T-cell (primary cell): ENCODE data around the gene PLPPR3. TPM values are rescaled to one million over a fixed set of nuclear protein-coding genes. Genes with fewer than 3 reads are reported as not detected.
"Not testable (repeated sequence)": the region's sequence is repeated elsewhere in the genome, so short reads cannot be mapped to it uniquely, and the experiment has no call there.

Experiments
- ATAC-seq, 4 experiments: fragments of 200-7000 bp in 3 of 4; fragments of 150-1000 bp in 1 of 4; cut with Tn5 transposase; replicated peaks in 1 of 4; 1 replicate in 3 of 4; 2 replicates in 1 of 4; pipeline ENCODE4 v1.10.0; 2021; ENCODE audit warnings: moderate library complexity in 3 of 4, mild to moderate bottlenecking in 2 of 4, moderate number of reproducible peaks in 1 of 4
- CTCF ChIA-PET, 2 donors: fragments of 300-600 bp; sonication (Branson Sonifier 250); formaldehyde crosslinking; loops; one replicate each; lab custom pipeline; 2022; ENCODE audit warnings: antibody characterized with exemption in 2 of 2; lab: Charles Lee
- POLR2A ChIA-PET, 2 donors: fragments of 300-600 bp; sonication (Branson Sonifier 250); formaldehyde crosslinking; loops; one replicate each; lab custom pipeline; 2022; ENCODE audit warnings: antibody characterized with exemption in 2 of 2; lab: Charles Lee
- DNase-seq, 35 experiments: peaks; one replicate each; pipeline versions ENCODE4 v3.0.0 to v3.0.0-alpha.2; 2013 to 2023
- H3K27ac ChIP-seq: one replicate; pipeline ENCODE4 v1.5.1; 2013; ENCODE audit warnings: low read length
- H3K27me3 ChIP-seq, 2 experiments: replicated peaks in 1 of 2; 1 replicate in 1 of 2; 2 replicates in 1 of 2; pipeline versions ENCODE4 v1.6.1 to v1.7.0; 2013; ENCODE audit warnings: low read length in 1 of 2, mixed read lengths in 1 of 2; ENCODE audit not compliant: control insufficient read depth in 2 of 2, insufficient read depth in 2 of 2; ENCODE audit errors: extremely low read depth in 1 of 2
- H3K36me3 ChIP-seq, 2 donors: 1 replicate in 1 of 2; 2 replicates in 1 of 2; pipeline versions ENCODE4 v1.6.1 to v1.7.0; 2013; ENCODE audit warnings: low read length in 1 of 2; ENCODE audit not compliant: control insufficient read depth in 2 of 2, insufficient read depth in 1 of 2; ENCODE audit errors: extremely low read depth in 1 of 2
- H3K4me1 ChIP-seq, 2 experiments: 1 replicate in 1 of 2; 2 replicates in 1 of 2; pipeline versions ENCODE4 v1.6.1 to v1.7.0; 2013; ENCODE audit warnings: low read length in 2 of 2, mixed read lengths in 1 of 2; ENCODE audit not compliant: insufficient read depth in 2 of 2, control insufficient read depth in 1 of 2; ENCODE audit errors: extremely low read depth in 1 of 2
- H3K4me3 ChIP-seq, 2 donors: 1 replicate in 1 of 2; 2 replicates in 1 of 2; pipeline versions ENCODE4 v1.5.1 to v1.7.0; 2013; ENCODE audit warnings: mild to moderate bottlenecking in 2 of 2, low read length in 1 of 2, moderate library complexity in 1 of 2; ENCODE audit not compliant: control insufficient read depth in 1 of 2; ENCODE audit errors: extremely low read depth in 1 of 2
- H3K9me3 ChIP-seq: 2 replicates; pipeline ENCODE4 v1.7.0; 2013
- H3K27ac Mint-ChIP-seq, 2 donors: one replicate each; pipeline ENCODE4 v1.8.0; 2020 to 2021; ENCODE audit warnings: mild to moderate bottlenecking in 2 of 2, mixed read lengths in 2 of 2
- H3K27me3 Mint-ChIP-seq, 2 donors: one replicate each; pipeline ENCODE4 v1.8.0; 2021 to 2022; ENCODE audit warnings: mixed read lengths in 2 of 2
- H3K36me3 Mint-ChIP-seq: one replicate; pipeline ENCODE4 v1.8.0; 2021; ENCODE audit warnings: mixed read lengths
- H3K4me1 Mint-ChIP-seq, 3 donors: one replicate each; pipeline ENCODE4 v1.8.0; 2020 to 2022; ENCODE audit warnings: mixed read lengths in 3 of 3, mild to moderate bottlenecking in 1 of 3
- H3K4me3 Mint-ChIP-seq, 3 donors: one replicate each; pipeline ENCODE4 v1.8.0; 2020 to 2022; ENCODE audit warnings: mild to moderate bottlenecking in 3 of 3, mixed read lengths in 3 of 3, moderate library complexity in 3 of 3
- H3K9me3 Mint-ChIP-seq, 3 donors: one replicate each; pipeline ENCODE4 v1.8.0; 2020 to 2022; ENCODE audit warnings: mixed read lengths in 3 of 3
- WGBS: methylation state at CpG from one replicate; pipeline ENCODE4 v1.1.5; 2013; ENCODE audit warnings: missing lambda C conversion rate; ENCODE audit not compliant: insufficient coverage; 5-methylcytosine and 5-hydroxymethylcytosine counted together
- total RNA-seq, 35 experiments: library from RNA in 6 of 35; stranded (reverse) in 6 of 35; fragments of 120-200 nt in 1 of 35; gene quantifications; one replicate each; pipeline versions ENCODE4 v1.2.1 to v1.2.4 and lab custom pipeline; 2013 to 2026

PLPPR3 gene
- total RNA-seq, 5 donors from 2014 or later (not counting 1 experiment from before 2014, with no cell fraction given) = 0.22 to 0.36 (median 0.26) TPM; not detected in 2

DNA sequence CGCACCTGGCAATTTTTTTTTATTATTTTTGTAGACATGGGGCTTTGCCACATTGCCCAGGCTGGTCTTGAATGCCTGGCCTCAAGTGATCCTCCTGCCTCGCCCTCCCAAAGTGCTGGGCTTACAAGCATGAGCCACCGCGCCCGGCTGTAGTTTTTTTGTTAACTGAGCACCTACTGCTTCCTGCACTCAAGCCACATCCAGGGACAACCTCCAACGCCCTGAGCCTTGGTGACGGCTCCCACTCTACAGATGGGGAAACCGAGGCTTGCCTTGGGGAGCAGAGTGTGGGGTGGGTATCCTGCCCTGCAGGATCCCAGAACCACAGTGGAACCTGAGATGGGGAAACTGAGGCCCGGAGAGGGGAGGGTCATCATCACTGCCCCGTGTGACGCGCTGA, 33.4 kb upstream of the PLPPR3 start:
- Histone ChIP-seq H3K9me3 (no peaks in the 10 kb centered on the region), H3K36me3 (no peaks in the 10 kb centered on the region), H3K27ac (no peak overlapping the region), H3K4me3 (no peak overlapping the region), H3K27me3 (peaks cover 0 to 72% of the 10 kb centered on the region in 2 experiments), H3K4me1 (peaks cover 0 to 5% of the 10 kb centered on the region in 2 experiments)
- ATAC-seq (no peak), DNase-seq (no peak)
- WGBS = 84% methylated on average over 11 of the region's 12 CpGs
- H3K4me3 Mint-ChIP-seq = no peak overlapping the region
- ChIA-PET POLR2A (no interaction called here), CTCF (no interaction called here)
- peaks cover 0 to 3% (median 2%) of the 10 kb centered on the region in 3 donors for H3K4me1 Mint-ChIP-seq
- no peaks in the 10 kb centered on the region for H3K9me3 Mint-ChIP-seq
- no peaks in the 10 kb centered on the region for H3K36me3 Mint-ChIP-seq
- H3K27me3 Mint-ChIP-seq = peaks cover 0 to 21% of the 10 kb centered on the region in 2 donors
- H3K27ac Mint-ChIP-seq = no peak overlapping the region

DNA sequence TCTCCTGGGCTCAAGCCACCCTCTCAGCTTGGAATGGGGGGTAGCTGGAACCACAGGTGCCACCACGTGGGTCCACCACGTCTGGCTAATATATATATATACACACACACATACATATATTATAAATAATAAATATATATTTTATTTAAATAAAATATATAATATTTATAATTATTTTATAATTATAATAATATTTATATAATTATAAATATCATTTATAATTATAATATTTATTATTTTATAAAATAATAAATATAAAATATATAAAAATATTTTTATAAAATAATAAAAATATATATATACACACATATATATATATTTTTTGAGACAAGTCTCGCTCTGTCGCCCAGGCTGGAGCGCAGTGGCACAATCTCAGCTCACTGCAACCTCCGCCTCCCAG, 32.8 kb upstream of the PLPPR3 start:
- no CpG with 5 or more reads among the region's 6 CpGs for WGBS
- H3K4me3 Mint-ChIP-seq = no peak overlapping the region
- Histone ChIP-seq H3K4me1 (peaks cover 0 to 5% of the 10 kb centered on the region in 2 experiments), H3K27ac (no peak overlapping the region), H3K4me3 (no peak overlapping the region), H3K9me3 (no peaks in the 10 kb centered on the region), H3K36me3 (no peaks in the 10 kb centered on the region), H3K27me3 (peaks cover 0 to 72% of the 10 kb centered on the region in 2 experiments)
- no peaks in the 10 kb centered on the region for H3K36me3 Mint-ChIP-seq
- H3K27me3 Mint-ChIP-seq = peaks cover 0 to 23% of the 10 kb centered on the region in 2 donors
- ChIA-PET CTCF (interaction anchor here in 1 of 2 donors (0.6 kb wide), 1 partner anchor 221 kb away, joined by 4 read pairs; no protein-coding TSS in a partner anchor), POLR2A (no interaction called here)
- ATAC-seq = no peak
- H3K27ac Mint-ChIP-seq = no peak overlapping the region
- peaks cover 0 to 2% (median 0%) of the 10 kb centered on the region in 3 donors for H3K4me1 Mint-ChIP-seq
- no peaks in the 10 kb centered on the region for H3K9me3 Mint-ChIP-seq
- no peak for DNase-seq

DNA sequence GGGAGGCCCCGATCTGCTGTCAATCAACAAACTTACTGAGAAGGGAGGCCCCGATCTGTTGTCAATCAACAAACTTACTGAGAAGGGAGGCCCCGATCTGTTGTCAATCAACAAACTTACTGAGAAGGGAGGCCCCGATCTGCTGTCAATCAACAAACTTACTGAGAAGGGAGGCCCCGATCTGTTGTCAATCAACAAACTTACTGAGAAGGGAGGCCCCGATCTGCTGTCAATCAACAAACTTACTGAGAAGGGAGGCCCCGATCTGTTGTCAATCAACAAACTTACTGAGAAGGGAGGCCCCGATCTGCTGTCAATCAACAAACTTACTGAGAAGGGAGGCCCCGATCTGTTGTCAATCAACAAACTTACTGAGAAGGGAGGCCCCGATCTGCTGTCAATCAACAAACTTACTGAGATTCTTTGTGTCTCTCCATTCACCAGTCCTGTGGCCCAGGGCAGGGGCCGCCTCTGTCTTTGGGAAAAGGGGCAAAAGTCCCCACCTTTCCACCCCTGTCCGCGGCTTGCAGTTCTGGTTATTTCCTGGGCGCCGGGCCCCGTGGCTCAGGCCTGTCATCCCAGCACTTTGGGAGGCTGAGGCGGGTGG, 32.0 kb upstream of the PLPPR3 start:
- H3K9me3 Mint-ChIP-seq, CTCF ChIA-PET, H3K27ac ChIP-seq, H3K4me1 ChIP-seq, H3K36me3 ChIP-seq, H3K4me3 Mint-ChIP-seq, H3K27ac Mint-ChIP-seq, ATAC-seq, H3K36me3 Mint-ChIP-seq, H3K4me1 Mint-ChIP-seq, H3K9me3 ChIP-seq, DNase-seq, H3K4me3 ChIP-seq, POLR2A ChIA-PET: not testable (repeated sequence)
- WGBS = no CpG with 5 or more reads among the region's 17 CpGs
- H3K27me3 ChIP-seq = peaks cover 0 to 72% of the 10 kb centered on the region in 2 experiments
- peaks cover 0 to 29% of the 10 kb centered on the region in 2 donors for H3K27me3 Mint-ChIP-seq

DNA sequence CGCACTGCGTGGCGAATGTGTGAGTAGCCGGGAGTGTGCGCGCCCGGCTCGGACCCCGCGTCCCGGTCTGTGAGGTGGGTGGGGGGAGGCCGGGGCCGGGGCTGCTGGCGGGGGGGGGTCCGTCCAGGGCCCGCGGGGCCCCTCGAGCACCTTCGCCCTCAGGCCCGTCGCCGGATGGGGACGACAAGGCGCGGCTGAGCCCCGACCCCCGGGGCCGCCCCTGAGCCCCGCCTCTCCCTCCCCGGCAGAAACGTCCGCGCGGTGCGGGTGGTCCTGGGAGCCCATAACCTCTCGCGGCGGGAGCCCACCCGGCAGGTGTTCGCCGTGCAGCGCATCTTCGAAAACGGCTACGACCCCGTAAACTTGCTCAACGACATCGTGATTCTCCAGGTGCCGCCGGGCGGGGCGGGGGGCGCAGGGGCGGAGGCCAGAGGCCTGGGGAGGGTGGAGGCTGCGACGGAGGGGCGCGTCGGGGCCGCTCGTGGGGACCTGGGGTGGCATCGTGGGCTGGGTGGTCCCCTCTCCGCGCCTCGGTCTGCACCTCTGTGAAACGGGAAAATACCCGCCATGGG, 31.3 kb upstream of the PLPPR3 start:
- DNase-seq (no peak), ATAC-seq (no peak)
- Mint-ChIP-seq H3K9me3 (no peaks in the 10 kb centered on the region), H3K4me3 (no peak overlapping the region), H3K27ac (no peak overlapping the region), H3K4me1 (peaks cover 0 to 2% (median 0%) of the 10 kb centered on the region in 3 donors), H3K36me3 (no peaks in the 10 kb centered on the region), H3K27me3 (peaks cover 6 to 33% of the 10 kb centered on the region in 2 donors)
- H3K9me3 ChIP-seq = no peaks in the 10 kb centered on the region
- no peak overlapping the region for H3K4me3 ChIP-seq
- WGBS = 37% methylated on average over 33 of the region's 67 CpGs
- no peak overlapping the region for H3K27ac ChIP-seq
- H3K36me3 ChIP-seq = no peaks in the 10 kb centered on the region
- H3K27me3 ChIP-seq = peaks cover 0 to 72% of the 10 kb centered on the region in 2 experiments
- ChIA-PET CTCF (no interaction called here), POLR2A (no interaction called here)
- H3K4me1 ChIP-seq = peaks cover 0 to 6% of the 10 kb centered on the region in 2 experiments

DNA sequence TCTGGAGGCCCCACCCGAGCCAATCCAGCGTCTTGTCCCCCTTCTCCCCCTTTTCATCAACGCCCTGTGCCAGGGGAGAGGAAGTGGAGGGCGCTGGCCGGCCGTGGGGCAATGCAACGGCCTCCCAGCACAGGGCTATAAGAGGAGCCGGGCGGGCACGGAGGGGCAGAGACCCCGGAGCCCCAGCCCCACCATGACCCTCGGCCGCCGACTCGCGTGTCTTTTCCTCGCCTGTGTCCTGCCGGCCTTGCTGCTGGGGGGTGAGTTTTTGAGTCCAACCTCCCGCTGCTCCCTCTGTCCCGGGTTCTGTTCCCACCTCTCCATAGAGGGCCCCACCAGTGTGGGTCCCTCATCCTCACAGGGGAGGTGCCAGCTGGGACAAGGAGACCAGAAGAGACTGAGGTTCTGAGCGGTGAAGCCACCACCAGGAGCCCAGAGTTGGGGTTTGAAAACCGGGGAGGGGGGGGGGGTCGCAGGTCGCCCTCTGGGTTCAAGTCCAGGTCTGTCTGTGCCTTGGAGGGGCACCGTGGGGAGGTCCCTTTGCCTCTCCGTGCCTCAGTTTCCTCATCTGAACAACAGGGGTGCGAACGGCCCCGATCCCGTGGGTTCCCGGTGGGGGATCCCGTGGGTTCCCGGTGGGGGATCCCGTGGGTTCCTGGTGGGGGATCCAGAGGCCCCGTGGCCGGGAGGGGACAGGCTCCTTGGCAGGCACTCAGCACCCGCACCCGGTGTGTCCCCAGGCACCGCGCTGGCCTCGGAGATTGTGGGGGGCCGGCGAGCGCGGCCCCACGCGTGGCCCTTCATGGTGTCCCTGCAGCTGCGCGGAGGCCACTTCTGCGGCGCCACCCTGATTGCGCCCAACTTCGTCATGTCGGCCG, 30.6 kb upstream of the PLPPR3 start, which contains the start of gene ELANE:
TSS of gene ELANE (plus strand) at position 168 of the 878 bp plus-strand sequence. CDS start at position 194, 26 bp downstream.
- CTCF ChIA-PET = no interaction called here
- H3K27ac ChIP-seq = no peak within 1 kb of the TSS
- no peak within 1 kb of the TSS for H3K27ac Mint-ChIP-seq
- no peak within 1 kb of the TSS for H3K4me3 ChIP-seq
- no peaks in the 10 kb centered on the region for H3K9me3 ChIP-seq
- H3K4me1 ChIP-seq = peaks cover 0 to 3% of the 10 kb centered on the region in 2 experiments
- no peak within 1 kb of the TSS for H3K4me3 Mint-ChIP-seq
- H3K36me3 ChIP-seq = no peaks in the 10 kb centered on the region
- DNase-seq (no peak), ATAC-seq (no peak)
- no peaks in the 10 kb centered on the region for H3K36me3 Mint-ChIP-seq
- POLR2A ChIA-PET = no interaction called here
- no peaks in the 10 kb centered on the region for H3K9me3 Mint-ChIP-seq
- WGBS = 71% methylated on average over 22 of the region's 55 CpGs
- peaks cover 11 to 36% of the 10 kb centered on the region in 2 donors for H3K27me3 Mint-ChIP-seq
- H3K27me3 ChIP-seq = peaks cover 0 to 78% of the 10 kb centered on the region in 2 experiments
- peaks cover 0 to 2% (median 0%) of the 10 kb centered on the region in 3 donors for H3K4me1 Mint-ChIP-seq

DNA sequence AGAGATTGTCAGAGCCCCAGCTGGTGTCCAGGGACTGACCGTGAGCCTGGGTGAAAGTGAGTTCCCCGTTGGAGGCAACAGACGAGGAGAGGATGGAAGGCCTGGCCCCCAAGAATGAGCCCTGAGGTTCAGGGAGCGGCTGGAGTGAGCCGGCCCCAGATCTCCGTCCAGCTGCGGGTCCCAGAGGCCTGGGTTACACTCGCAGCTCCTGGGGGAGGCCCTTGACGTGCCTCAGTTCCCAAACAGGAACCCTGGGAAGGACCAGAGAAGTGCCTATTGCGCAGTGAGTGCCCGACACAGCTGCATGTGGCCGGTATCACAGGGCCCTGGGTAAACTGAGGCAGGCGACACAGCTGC, 29.2 kb upstream of the PLPPR3 start:
- Histone ChIP-seq H3K27ac (no peak overlapping the region), H3K4me3 (no peak overlapping the region), H3K9me3 (no peaks in the 10 kb centered on the region), H3K36me3 (no peaks in the 10 kb centered on the region), H3K4me1 (peaks cover 0 to 3% of the 10 kb centered on the region in 2 experiments), H3K27me3 (peaks cover 0 to 89% of the 10 kb centered on the region in 2 experiments)
- no peaks in the 10 kb centered on the region for H3K36me3 Mint-ChIP-seq
- ATAC-seq = no peak
- no peak for DNase-seq
- peaks cover 15 to 45% of the 10 kb centered on the region in 2 donors for H3K27me3 Mint-ChIP-seq
- CTCF ChIA-PET = no interaction called here
- WGBS = 54% methylated on average over 13 of the region's 13 CpGs
- POLR2A ChIA-PET = no interaction called here
- no peaks in the 10 kb centered on the region for H3K9me3 Mint-ChIP-seq
- no peaks in the 10 kb centered on the region for H3K4me1 Mint-ChIP-seq
- H3K27ac Mint-ChIP-seq = no peak overlapping the region
- H3K4me3 Mint-ChIP-seq = no peak overlapping the region
